ENCODE data around the gene HMCES.
"Not testable (repeated sequence)": the region's sequence is repeated elsewhere in the genome, so short reads cannot be mapped to it uniquely, and the experiment has no call there.

Gene HMCES

DNA sequence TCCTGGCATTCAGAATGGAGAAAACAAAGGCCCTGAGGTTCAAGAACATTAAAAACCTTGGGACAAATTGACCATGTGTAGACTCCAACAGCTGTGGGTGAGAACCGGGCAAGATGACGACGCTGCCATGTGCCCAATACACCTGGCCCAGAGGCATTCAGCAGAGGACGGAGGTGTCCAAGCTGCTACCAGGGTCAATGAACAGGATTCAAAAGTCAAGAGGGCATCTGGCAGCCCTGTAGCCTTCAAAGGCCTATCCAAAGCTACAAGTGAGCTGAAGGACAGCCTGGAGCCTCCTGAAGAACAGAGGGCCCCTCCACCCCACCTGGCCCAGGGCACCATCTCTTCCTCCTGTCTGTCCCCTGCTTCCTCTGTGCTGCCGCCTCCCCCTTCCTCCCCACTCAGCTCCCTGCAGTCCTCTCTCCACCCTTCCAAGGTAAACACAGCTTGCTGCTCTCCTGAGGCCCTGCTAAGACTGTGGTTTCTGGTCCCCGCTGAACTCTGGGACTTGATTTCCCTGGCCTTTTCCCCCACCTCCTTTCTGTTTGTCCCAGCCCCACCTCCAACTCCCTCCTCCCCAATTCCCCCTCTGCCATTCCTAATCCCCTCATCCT lies 57.5 kb downstream of the HMCES start:
- no peaks in the 10 kb centered on the region for H3K9me3 ChIP-seq (ENCODE audit: insufficient read depth, low read length)
- no peaks in the 10 kb centered on the region for H3K79me2 ChIP-seq (ENCODE audit: low read length)
- H3K4me2 ChIP-seq (ENCODE audit: low read length) = no peak overlapping the region
- H3K36me3 ChIP-seq (replicated peaks; ENCODE audit: low read depth, low read length) = no peaks in the 10 kb centered on the region
- no peaks in the 10 kb centered on the region for H3K4me1 ChIP-seq (ENCODE audit: low read length)
- H2AFZ ChIP-seq (ENCODE audit: low read depth, low read length) = no peak overlapping the region
- no peaks in the 10 kb centered on the region for H4K20me1 ChIP-seq (ENCODE audit: insufficient read depth, low read length)
- peaks cover 13% of the 10 kb centered on the region for H3K27me3 ChIP-seq (ENCODE audit: low read depth, low read length)
- H3K9ac ChIP-seq (ENCODE audit: low read length) = no peak overlapping the region
- H3K27ac ChIP-seq (ENCODE audit: low read length) = no peak overlapping the region
- TF ChIP-seq EZH2phosphoT487 (IDR thresholded peaks at IDR 0.05; ENCODE audit: low read depth) = no peak
- TF ChIP-seq, protein P1, sequence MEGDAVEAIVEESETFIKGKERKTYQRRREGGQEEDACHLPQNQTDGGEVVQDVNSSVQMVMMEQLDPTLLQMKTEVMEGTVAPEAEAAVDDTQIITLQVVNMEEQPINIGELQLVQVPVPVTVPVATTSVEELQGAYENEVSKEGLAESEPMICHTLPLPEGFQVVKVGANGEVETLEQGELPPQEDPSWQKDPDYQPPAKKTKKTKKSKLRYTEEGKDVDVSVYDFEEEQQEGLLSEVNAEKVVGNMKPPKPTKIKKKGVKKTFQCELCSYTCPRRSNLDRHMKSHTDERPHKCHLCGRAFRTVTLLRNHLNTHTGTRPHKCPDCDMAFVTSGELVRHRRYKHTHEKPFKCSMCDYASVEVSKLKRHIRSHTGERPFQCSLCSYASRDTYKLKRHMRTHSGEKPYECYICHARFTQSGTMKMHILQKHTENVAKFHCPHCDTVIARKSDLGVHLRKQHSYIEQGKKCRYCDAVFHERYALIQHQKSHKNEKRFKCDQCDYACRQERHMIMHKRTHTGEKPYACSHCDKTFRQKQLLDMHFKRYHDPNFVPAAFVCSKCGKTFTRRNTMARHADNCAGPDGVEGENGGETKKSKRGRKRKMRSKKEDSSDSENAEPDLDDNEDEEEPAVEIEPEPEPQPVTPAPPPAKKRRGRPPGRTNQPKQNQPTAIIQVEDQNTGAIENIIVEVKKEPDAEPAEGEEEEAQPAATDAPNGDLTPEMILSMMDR (IDR thresholded peaks at IDR 0.05; ENCODE audit: low read depth, low read length) = no peak
- no peak overlapping the region for H3K4me3 ChIP-seq (ENCODE audit: low read length)

DNA sequence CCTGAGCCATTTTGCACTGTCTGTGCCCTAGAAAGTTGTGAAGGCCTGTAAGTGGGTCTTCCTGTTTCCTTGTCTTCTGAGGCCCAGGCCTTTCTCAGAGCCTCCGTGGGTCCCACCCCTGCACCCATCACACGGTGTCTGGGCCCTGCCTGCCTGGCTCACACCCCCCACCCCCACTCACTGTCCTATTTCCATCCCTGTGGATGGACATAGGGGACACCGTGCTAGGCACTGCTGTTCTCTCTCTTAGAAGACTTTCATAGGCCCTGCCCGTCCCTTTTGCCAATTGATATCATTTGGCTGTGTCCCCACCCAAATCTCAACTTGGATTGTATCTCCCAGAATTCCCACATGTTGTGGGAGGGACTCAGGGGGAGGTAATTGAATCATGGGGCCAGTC lies 59.0 kb downstream of the HMCES start:
- H3K4me2 ChIP-seq (ENCODE audit: low read length); H2AFZ ChIP-seq (ENCODE audit: low read depth, low read length); H3K27ac ChIP-seq (ENCODE audit: low read length); H3K9me3 ChIP-seq (ENCODE audit: insufficient read depth, low read length); H4K20me1 ChIP-seq (ENCODE audit: insufficient read depth, low read length); H3K4me1 ChIP-seq (ENCODE audit: low read length); H3K9ac ChIP-seq (ENCODE audit: low read length); H3K79me2 ChIP-seq (ENCODE audit: low read length); H3K27me3 ChIP-seq (ENCODE audit: low read depth, low read length); H3K4me3 ChIP-seq (ENCODE audit: low read length); H3K36me3 ChIP-seq (replicated peaks; ENCODE audit: low read depth, low read length): not testable (repeated sequence)

DNA sequence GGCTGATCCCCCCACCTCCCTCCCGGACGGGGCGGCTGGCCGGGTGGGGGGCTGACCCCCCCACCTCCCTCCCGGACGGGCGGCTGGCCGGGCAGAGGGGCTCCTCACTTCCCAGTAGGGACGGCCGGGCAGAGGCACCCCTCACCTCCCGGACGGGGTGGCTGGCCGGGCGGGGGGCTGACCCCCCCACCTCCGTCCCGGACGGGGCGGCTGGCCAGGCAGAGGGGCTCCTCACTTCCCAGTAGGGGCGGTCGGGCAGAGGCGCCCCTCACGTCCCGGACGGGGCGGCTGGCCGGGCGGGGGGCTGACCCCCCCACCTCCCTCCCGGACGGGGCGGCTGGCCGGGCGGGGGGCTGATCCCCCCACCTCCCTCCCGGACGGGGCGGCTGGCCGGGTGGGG lies 60.5 kb downstream of the HMCES start:
- not testable (repeated sequence) for H3K27me3 ChIP-seq (ENCODE audit: low read depth, low read length); H3K4me1 ChIP-seq (ENCODE audit: low read length); H3K79me2 ChIP-seq (ENCODE audit: low read length); H3K9ac ChIP-seq (ENCODE audit: low read length); H3K36me3 ChIP-seq (replicated peaks; ENCODE audit: low read depth, low read length); H3K4me3 ChIP-seq (ENCODE audit: low read length); H3K27ac ChIP-seq (ENCODE audit: low read length); H4K20me1 ChIP-seq (ENCODE audit: insufficient read depth, low read length); H2AFZ ChIP-seq (ENCODE audit: low read depth, low read length); H3K9me3 ChIP-seq (ENCODE audit: insufficient read depth, low read length); H3K4me2 ChIP-seq (ENCODE audit: low read length)

DNA sequence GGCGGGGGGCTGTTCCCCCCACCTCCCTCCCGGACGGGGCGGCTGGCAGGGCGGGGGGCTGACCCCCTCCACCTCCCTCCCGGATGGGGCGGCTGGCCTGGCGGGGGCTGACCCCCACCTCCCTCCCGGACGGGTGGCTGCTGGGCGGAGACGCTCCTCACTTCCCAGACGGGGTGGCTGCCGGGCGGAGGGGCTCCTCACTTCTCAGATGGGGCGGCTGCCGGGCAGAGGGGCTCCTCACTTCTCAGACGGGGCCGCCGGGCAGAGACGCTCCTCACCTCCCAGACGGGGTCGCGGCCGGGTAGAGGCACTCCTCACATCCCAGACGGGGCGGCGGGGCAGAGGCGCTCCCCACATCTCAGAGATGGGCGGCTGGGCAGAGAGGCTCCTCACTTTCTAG lies 61.2 kb downstream of the HMCES start:
- H3K27ac ChIP-seq (ENCODE audit: low read length); H3K79me2 ChIP-seq (ENCODE audit: low read length); H3K4me1 ChIP-seq (ENCODE audit: low read length); H3K4me3 ChIP-seq (ENCODE audit: low read length); H3K4me2 ChIP-seq (ENCODE audit: low read length); H3K36me3 ChIP-seq (replicated peaks; ENCODE audit: low read depth, low read length); H3K27me3 ChIP-seq (ENCODE audit: low read depth, low read length); H4K20me1 ChIP-seq (ENCODE audit: insufficient read depth, low read length); H3K9ac ChIP-seq (ENCODE audit: low read length); H3K9me3 ChIP-seq (ENCODE audit: insufficient read depth, low read length); H2AFZ ChIP-seq (ENCODE audit: low read depth, low read length): not testable (repeated sequence)

DNA sequence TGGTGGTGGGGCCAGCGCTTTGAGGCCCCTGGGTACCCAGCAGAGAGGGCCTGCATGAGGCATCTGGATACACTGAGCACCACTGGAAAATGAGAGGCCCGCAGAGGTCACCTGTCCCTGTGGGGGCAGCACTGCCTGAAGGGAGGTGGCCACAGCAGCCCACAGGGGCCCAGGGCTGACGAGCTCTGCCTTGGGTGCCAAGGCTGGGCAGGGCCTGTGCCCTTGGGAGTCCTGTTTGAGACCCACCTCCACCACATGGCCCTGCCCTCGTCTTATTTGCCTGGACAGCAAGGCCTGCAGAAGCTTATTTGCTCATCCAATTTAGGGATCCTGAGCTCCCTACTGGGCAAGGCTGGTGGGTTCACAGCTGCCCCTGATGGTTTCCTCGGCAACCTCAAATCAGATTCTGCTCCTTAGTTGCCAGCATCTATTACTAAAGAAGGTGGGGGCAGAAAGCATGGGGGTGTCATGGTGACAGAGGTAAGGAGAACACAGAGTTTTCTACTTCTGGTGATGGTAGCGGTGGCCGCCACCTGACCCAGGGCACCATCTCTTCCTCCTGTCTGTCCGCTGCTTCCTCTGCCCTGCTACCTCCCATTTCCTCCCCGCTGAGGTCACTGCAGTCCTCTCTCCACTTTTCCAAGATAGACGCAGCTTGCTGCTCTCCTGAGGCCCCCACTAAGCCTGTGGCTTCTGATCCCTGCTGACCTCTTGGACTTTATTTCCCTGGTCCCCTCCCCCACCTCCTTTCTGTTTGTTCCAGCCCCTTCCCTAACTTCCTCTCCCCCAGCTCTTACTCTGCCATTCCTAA lies 62.9 kb downstream of the HMCES start:
- Histone ChIP-seq H3K79me2 (ENCODE audit: low read length) (no peaks in the 10 kb centered on the region), H4K20me1 (ENCODE audit: insufficient read depth, low read length) (no peaks in the 10 kb centered on the region), H3K27me3 (ENCODE audit: low read depth, low read length) (peaks cover 13% of the 10 kb centered on the region), H3K9me3 (ENCODE audit: insufficient read depth, low read length) (no peaks in the 10 kb centered on the region), H3K36me3 (replicated peaks; ENCODE audit: low read depth, low read length) (no peaks in the 10 kb centered on the region), H3K4me3 (ENCODE audit: low read length) (no peak overlapping the region), H3K4me2 (ENCODE audit: low read length) (no peak overlapping the region), H3K9ac (ENCODE audit: low read length) (no peak overlapping the region), H3K4me1 (ENCODE audit: low read length) (no peaks in the 10 kb centered on the region), H3K27ac (ENCODE audit: low read length) (no peak overlapping the region), H2AFZ (ENCODE audit: low read depth, low read length) (no peak overlapping the region)
- TF ChIP-seq, protein P1 (IDR thresholded peaks at IDR 0.05; ENCODE audit: low read depth, low read length) = no peak
- TF ChIP-seq EZH2phosphoT487 (IDR thresholded peaks at IDR 0.05; ENCODE audit: low read depth) = no peak
